ENCODE data around the gene YAP1. TPM values are rescaled to one million over a fixed set of nuclear protein-coding genes. Genes with fewer than 3 reads are reported as not detected.
A peak's percentile ranks its signal among the peaks of the same experiment; 100 is the strongest.

Gene YAP1
- total and polyA plus RNA-seq, 11 donors, result 15.2 to 93.0 (median 71.5) TPM

GRCh38 chr11:102225689-102226568, 115.7 kb downstream of the YAP1 start:
- ATAC-seq, result peak in 1 of 4 donors; percentile 18

DNA sequence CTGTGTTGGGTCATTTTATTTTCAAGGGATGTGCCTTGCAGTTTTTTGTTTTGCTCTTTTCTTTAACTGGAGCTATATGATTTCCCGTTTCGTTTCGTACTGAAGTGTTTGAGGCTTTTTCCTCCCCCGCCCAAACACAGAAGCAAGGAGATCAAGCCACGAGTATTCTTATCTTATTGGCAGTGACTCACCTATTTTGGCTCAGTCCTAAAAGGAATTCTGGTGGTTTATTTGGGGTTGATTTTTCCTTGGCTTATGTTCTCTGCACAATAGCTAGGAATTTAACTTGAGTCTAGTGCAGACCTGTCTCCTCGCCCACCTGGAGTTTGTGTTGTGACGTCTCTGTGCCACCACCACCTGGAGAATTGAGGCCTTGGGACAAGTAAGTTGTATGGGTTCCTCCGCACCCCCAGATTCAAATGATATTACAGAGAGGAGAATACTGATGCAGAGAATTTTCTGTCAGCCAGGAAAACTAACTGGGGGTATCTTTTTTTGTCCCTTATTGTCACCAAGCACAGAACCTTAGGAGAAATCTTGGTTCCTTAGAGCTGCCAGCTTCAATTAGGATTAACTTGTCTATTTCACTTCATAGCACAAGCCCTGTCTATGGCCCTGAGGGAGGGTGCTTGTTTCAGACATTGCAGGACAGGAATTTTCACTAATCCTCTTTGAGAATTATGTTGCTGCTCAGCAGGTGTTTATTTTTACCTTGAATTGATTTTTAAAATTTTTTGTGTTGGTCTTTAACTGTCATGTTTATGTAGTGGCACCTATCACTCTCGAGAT, 116.6 kb downstream of the YAP1 start:
- H3K4me3 ChIP-seq, result no peak overlapping the region
- no peak for ATAC-seq
- intact Hi-C loops (cut with DNase I), result loop anchor here in 2 of 10 donors (5.0 kb wide), 1 partner anchor 115 kb away; the partner anchor contains the start of gene YAP1 (in 2 of the 2)
- no peaks in the 10 kb centered on the region for H3K27me3 ChIP-seq
- 66 to 68% (median 68%) methylated on average over 9 of the region's 9 CpGs for WGBS, 4 donors
- peaks cover 0 to 32% (median 10%) of the 10 kb centered on the region in 12 donors for H3K4me1 ChIP-seq
- no peak overlapping the region for H3K27ac ChIP-seq
- no peak for DNase-seq
- H3K9me3 ChIP-seq, result no peaks in the 10 kb centered on the region
- H3K36me3 ChIP-seq, result peaks cover 0 to 72% (median 16%) of the 10 kb centered on the region in 9 donors
- no peak for TF ChIP-seq POLR2A (IDR thresholded peaks at IDR 0.05)
- TF ChIP-seq, protein P1, sequence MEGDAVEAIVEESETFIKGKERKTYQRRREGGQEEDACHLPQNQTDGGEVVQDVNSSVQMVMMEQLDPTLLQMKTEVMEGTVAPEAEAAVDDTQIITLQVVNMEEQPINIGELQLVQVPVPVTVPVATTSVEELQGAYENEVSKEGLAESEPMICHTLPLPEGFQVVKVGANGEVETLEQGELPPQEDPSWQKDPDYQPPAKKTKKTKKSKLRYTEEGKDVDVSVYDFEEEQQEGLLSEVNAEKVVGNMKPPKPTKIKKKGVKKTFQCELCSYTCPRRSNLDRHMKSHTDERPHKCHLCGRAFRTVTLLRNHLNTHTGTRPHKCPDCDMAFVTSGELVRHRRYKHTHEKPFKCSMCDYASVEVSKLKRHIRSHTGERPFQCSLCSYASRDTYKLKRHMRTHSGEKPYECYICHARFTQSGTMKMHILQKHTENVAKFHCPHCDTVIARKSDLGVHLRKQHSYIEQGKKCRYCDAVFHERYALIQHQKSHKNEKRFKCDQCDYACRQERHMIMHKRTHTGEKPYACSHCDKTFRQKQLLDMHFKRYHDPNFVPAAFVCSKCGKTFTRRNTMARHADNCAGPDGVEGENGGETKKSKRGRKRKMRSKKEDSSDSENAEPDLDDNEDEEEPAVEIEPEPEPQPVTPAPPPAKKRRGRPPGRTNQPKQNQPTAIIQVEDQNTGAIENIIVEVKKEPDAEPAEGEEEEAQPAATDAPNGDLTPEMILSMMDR (IDR thresholded peaks at IDR 0.05), result no peak

More at GRCh38 chr11:102225689-102226568, 115.7 kb downstream of the YAP1 start:
- H3K36me3 ChIP-seq, result peaks cover 0 to 69% (median 16%) of the 10 kb centered on the region in 9 donors
- H3K9me3 ChIP-seq, result no peaks in the 10 kb centered on the region
- H3K27me3 ChIP-seq, result no peaks in the 10 kb centered on the region
- intact Hi-C loops (cut with DNase I), result loop anchor here in 2 of 10 donors (5.0 kb wide), 1 partner anchor 114 kb away; the partner anchor contains the start of gene YAP1 (in 2 of the 2)
- 76 to 85% (median 83%) methylated on average over 4 of the region's 4 CpGs for WGBS, 4 donors
- DNase-seq, result no peak
- TF ChIP-seq, protein P1 (IDR thresholded peaks at IDR 0.05), result no peak
- no peak for TF ChIP-seq POLR2A (IDR thresholded peaks at IDR 0.05)
- peaks cover 0 to 32% (median 10%) of the 10 kb centered on the region in 12 donors for H3K4me1 ChIP-seq
- no peak overlapping the region for H3K4me3 ChIP-seq
- no peak overlapping the region for H3K27ac ChIP-seq

DNA sequence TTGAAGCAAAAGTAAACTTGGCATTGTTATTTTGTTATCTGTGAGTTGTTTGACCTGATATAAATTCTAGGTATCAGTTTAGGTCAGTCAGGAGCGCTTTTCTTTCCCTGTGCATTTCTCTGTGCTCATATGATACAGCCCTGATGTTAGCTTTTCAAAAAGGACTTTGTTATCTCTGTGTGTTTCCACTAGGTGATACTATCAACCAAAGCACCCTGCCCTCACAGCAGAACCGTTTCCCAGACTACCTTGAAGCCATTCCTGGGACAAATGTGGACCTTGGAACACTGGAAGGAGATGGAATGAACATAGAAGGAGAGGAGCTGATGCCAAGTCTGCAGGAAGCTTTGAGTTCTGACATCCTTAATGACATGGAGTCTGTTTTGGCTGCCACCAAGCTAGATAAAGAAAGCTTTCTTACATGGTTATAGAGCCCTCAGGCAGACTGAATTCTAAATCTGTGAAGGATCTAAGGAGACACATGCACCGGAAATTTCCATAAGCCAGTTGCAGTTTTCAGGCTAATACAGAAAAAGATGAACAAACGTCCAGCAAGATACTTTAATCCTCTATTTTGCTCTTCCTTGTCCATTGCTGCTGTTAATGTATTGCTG, 119.4 kb downstream of the YAP1 start:
- Histone ChIP-seq H3K9me3 (no peaks in the 10 kb centered on the region), H3K4me1 (peaks cover 0 to 32% (median 10%) of the 10 kb centered on the region in 12 donors), H3K4me3 (no peak overlapping the region), H3K27ac (no peak overlapping the region), H3K36me3 (peaks cover 0 to 73% (median 10%) of the 10 kb centered on the region in 9 donors), H3K27me3 (no peaks in the 10 kb centered on the region)
- WGBS, 4 donors, result 60 to 77% (median 64%) methylated on average over 4 of the region's 4 CpGs
- DNase-seq, result no peak
- TF ChIP-seq, protein P1 (IDR thresholded peaks at IDR 0.05), result no peak
- no peak for TF ChIP-seq POLR2A (IDR thresholded peaks at IDR 0.05)
- peak in 1 of 4 donors; percentile 16 for ATAC-seq
- intact Hi-C loops (cut with DNase I), result loop anchor here in 2 of 10 donors (5.0 kb wide), 1 partner anchor 117 kb away; the partner anchor contains the start of gene YAP1 (in 2 of the 2)

Data from heart left ventricle (tissue), 16 donors.